ENCODE data around the gene ALG1.

The ALG1 gene

GRCh38 chr16:5071681-5072333 lies at the start of gene ALG1:
Gene ALG1, plus strand, starts transcription at chr16:5071843. Its CDS starts 7 bp downstream, at chr16:5071850.
- Histone ChIP-seq H3K79me2 (ENCODE audit: control insufficient read depth, insufficient read depth, low read length, unreplicated experiment) (peaks cover 16% of the 10 kb centered on the region), H2AFZ (ENCODE audit: low read length, unreplicated experiment) (peak within 1 kb of the TSS; percentile 100), H3K4me3 (ENCODE audit: low read depth, low read length) (peak within 1 kb of the TSS; percentile 87), H3K27ac (ENCODE audit: low read depth, low read length) (peak within 1 kb of the TSS; percentile 68), H3K4me1 (ENCODE audit: control insufficient read depth, insufficient read depth, low read length, unreplicated experiment) (peaks cover 18% of the 10 kb centered on the region), H3K36me3 (ENCODE audit: insufficient read depth, low read length) (peaks cover 4% of the 10 kb centered on the region; the same call in 1 of the 2 replicates), H3K27me3 (ENCODE audit: insufficient read depth, low read length) (no peaks in the 10 kb centered on the region)

GRCh38 chr16:5022521-5022920 lies 49.1 kb upstream of the ALG1 start:
- H3K27me3 ChIP-seq (ENCODE audit: insufficient read depth, low read length) = peaks cover 4% of the 10 kb centered on the region; the same call in 1 of the 2 replicates
- no peak overlapping the region for H3K4me3 ChIP-seq (ENCODE audit: low read depth, low read length)
- no peaks in the 10 kb centered on the region for H3K36me3 ChIP-seq (ENCODE audit: insufficient read depth, low read length)
- no peak overlapping the region for H3K27ac ChIP-seq (ENCODE audit: low read depth, low read length)
- H2AFZ ChIP-seq (ENCODE audit: low read length, unreplicated experiment) = no peak overlapping the region
- H3K4me1 ChIP-seq (ENCODE audit: control insufficient read depth, insufficient read depth, low read length, unreplicated experiment) = no peaks in the 10 kb centered on the region
- H3K79me2 ChIP-seq (ENCODE audit: control insufficient read depth, insufficient read depth, low read length, unreplicated experiment) = no peaks in the 10 kb centered on the region

- no peaks in the 10 kb centered on the region for H3K79me2 ChIP-seq (ENCODE audit: control insufficient read depth, insufficient read depth, low read length, unreplicated experiment)
- H3K4me1 ChIP-seq (ENCODE audit: control insufficient read depth, insufficient read depth, low read length, unreplicated experiment) = no peaks in the 10 kb centered on the region
- H3K4me3 ChIP-seq (ENCODE audit: low read depth, low read length) = no peak overlapping the region
- no peaks in the 10 kb centered on the region for H3K36me3 ChIP-seq (ENCODE audit: insufficient read depth, low read length)
- 0 out of 2 replicates have a peak, but pooled peaks cover 3% of the 10 kb centered on the region for H3K27me3 ChIP-seq (ENCODE audit: insufficient read depth, low read length)
- no peak overlapping the region for H2AFZ ChIP-seq (ENCODE audit: low read length, unreplicated experiment)
- H3K27ac ChIP-seq (ENCODE audit: low read depth, low read length) = no peak overlapping the region
These were observed 47.0 kb upstream of the ALG1 start for GRCh38 chr16:5024632-5025031.

- Histone ChIP-seq H3K36me3 (ENCODE audit: insufficient read depth, low read length) (no peaks in the 10 kb centered on the region), H3K4me3 (ENCODE audit: low read depth, low read length) (no peak overlapping the region), H3K4me1 (ENCODE audit: control insufficient read depth, insufficient read depth, low read length, unreplicated experiment) (no peaks in the 10 kb centered on the region), H2AFZ (ENCODE audit: low read length, unreplicated experiment) (no peak overlapping the region), H3K27ac (ENCODE audit: low read depth, low read length) (no peak overlapping the region), H3K27me3 (ENCODE audit: insufficient read depth, low read length) (no peaks in the 10 kb centered on the region), H3K79me2 (ENCODE audit: control insufficient read depth, insufficient read depth, low read length, unreplicated experiment) (no peaks in the 10 kb centered on the region)
These were observed 46.4 kb upstream of the ALG1 start for GRCh38 chr16:5025171-5025632.

- Histone ChIP-seq H3K4me3 (ENCODE audit: low read depth, low read length) (no peak overlapping the region), H3K79me2 (ENCODE audit: control insufficient read depth, insufficient read depth, low read length, unreplicated experiment) (no peaks in the 10 kb centered on the region), H3K27me3 (ENCODE audit: insufficient read depth, low read length) (no peaks in the 10 kb centered on the region), H2AFZ (ENCODE audit: low read length, unreplicated experiment) (no peak overlapping the region), H3K27ac (ENCODE audit: low read depth, low read length) (no peak overlapping the region), H3K36me3 (ENCODE audit: insufficient read depth, low read length) (no peaks in the 10 kb centered on the region), H3K4me1 (ENCODE audit: control insufficient read depth, insufficient read depth, low read length, unreplicated experiment) (no peaks in the 10 kb centered on the region)
These were observed 45.0 kb upstream of the ALG1 start for GRCh38 chr16:5026664-5027063.

GRCh38 chr16:5027086-5027485 lies 44.6 kb upstream of the ALG1 start:
- H3K4me3 ChIP-seq (ENCODE audit: low read depth, low read length) = no peak overlapping the region

GRCh38 chr16:5027575-5028235 lies 43.9 kb upstream of the ALG1 start:
- no peak overlapping the region for H3K4me3 ChIP-seq (ENCODE audit: low read depth, low read length)
- H3K79me2 ChIP-seq (ENCODE audit: control insufficient read depth, insufficient read depth, low read length, unreplicated experiment) = no peaks in the 10 kb centered on the region
- H2AFZ ChIP-seq (ENCODE audit: low read length, unreplicated experiment) = no peak overlapping the region
- peaks cover 1% of the 10 kb centered on the region for H3K4me1 ChIP-seq (ENCODE audit: control insufficient read depth, insufficient read depth, low read length, unreplicated experiment)
- no peaks in the 10 kb centered on the region for H3K36me3 ChIP-seq (ENCODE audit: insufficient read depth, low read length)
- no peaks in the 10 kb centered on the region for H3K27me3 ChIP-seq (ENCODE audit: insufficient read depth, low read length)
- no peak overlapping the region for H3K27ac ChIP-seq (ENCODE audit: low read depth, low read length)

More at GRCh38 chr16:5027086-5027485, 44.6 kb upstream of the ALG1 start:
- no peak overlapping the region for H3K27ac ChIP-seq (ENCODE audit: low read depth, low read length)
- no peaks in the 10 kb centered on the region for H3K79me2 ChIP-seq (ENCODE audit: control insufficient read depth, insufficient read depth, low read length, unreplicated experiment)
- H3K4me1 ChIP-seq (ENCODE audit: control insufficient read depth, insufficient read depth, low read length, unreplicated experiment) = no peaks in the 10 kb centered on the region
- H3K27me3 ChIP-seq (ENCODE audit: insufficient read depth, low read length) = no peaks in the 10 kb centered on the region
- no peak overlapping the region for H2AFZ ChIP-seq (ENCODE audit: low read length, unreplicated experiment)
- no peaks in the 10 kb centered on the region for H3K36me3 ChIP-seq (ENCODE audit: insufficient read depth, low read length)

- Histone ChIP-seq H3K27ac (ENCODE audit: low read depth, low read length) (no peak overlapping the region), H3K4me3 (ENCODE audit: low read depth, low read length) (no peak overlapping the region), H3K36me3 (ENCODE audit: insufficient read depth, low read length) (no peaks in the 10 kb centered on the region), H3K4me1 (ENCODE audit: control insufficient read depth, insufficient read depth, low read length, unreplicated experiment) (peaks cover 4% of the 10 kb centered on the region), H2AFZ (ENCODE audit: low read length, unreplicated experiment) (no peak overlapping the region), H3K27me3 (ENCODE audit: insufficient read depth, low read length) (no peaks in the 10 kb centered on the region), H3K79me2 (ENCODE audit: control insufficient read depth, insufficient read depth, low read length, unreplicated experiment) (no peaks in the 10 kb centered on the region)
These were observed 42.6 kb upstream of the ALG1 start for GRCh38 chr16:5028950-5029475.

- Histone ChIP-seq H3K4me3 (ENCODE audit: low read depth, low read length) (no peak overlapping the region), H2AFZ (ENCODE audit: low read length, unreplicated experiment) (no peak overlapping the region), H3K36me3 (ENCODE audit: insufficient read depth, low read length) (no peaks in the 10 kb centered on the region), H3K27me3 (ENCODE audit: insufficient read depth, low read length) (no peaks in the 10 kb centered on the region), H3K4me1 (ENCODE audit: control insufficient read depth, insufficient read depth, low read length, unreplicated experiment) (peaks cover 11% of the 10 kb centered on the region), H3K79me2 (ENCODE audit: control insufficient read depth, insufficient read depth, low read length, unreplicated experiment) (no peaks in the 10 kb centered on the region), H3K27ac (ENCODE audit: low read depth, low read length) (no peak overlapping the region)
These were observed 41.3 kb upstream of the ALG1 start for GRCh38 chr16:5030251-5030870.

- Histone ChIP-seq H3K79me2 (ENCODE audit: control insufficient read depth, insufficient read depth, low read length, unreplicated experiment) (no peaks in the 10 kb centered on the region), H3K36me3 (ENCODE audit: insufficient read depth, low read length) (no peaks in the 10 kb centered on the region), H2AFZ (ENCODE audit: low read length, unreplicated experiment) (no peak overlapping the region), H3K27ac (ENCODE audit: low read depth, low read length) (no peak overlapping the region), H3K4me1 (ENCODE audit: control insufficient read depth, insufficient read depth, low read length, unreplicated experiment) (peaks cover 16% of the 10 kb centered on the region), H3K27me3 (ENCODE audit: insufficient read depth, low read length) (no peaks in the 10 kb centered on the region), H3K4me3 (ENCODE audit: low read depth, low read length) (no peak overlapping the region)
These were observed 40.0 kb upstream of the ALG1 start for GRCh38 chr16:5031601-5032000.
